ENCODE results near the gene KLHL33.

The KLHL33 gene

GRCh38 chr14:20381341-20381740 is 54.6 kb downstream of the KLHL33 start:
- DNase-seq: peak in 1 of 10 donors; percentile 50
- intact Hi-C loops (cut with DNase I): no loop called here

- intact Hi-C loops (cut with DNase I): no loop called here
These were observed 55.3 kb downstream of the KLHL33 start for GRCh38 chr14:20380681-20381080.

GRCh38 chr14:20379743-20380142 is 56.2 kb downstream of the KLHL33 start:
- no peak for DNase-seq
- intact Hi-C loops (cut with DNase I): no loop called here

More at GRCh38 chr14:20380681-20381080, 55.3 kb downstream of the KLHL33 start:
- DNase-seq: peak in 1 of 10 donors; percentile 3

- intact Hi-C loops (cut with DNase I): no loop called here
- DNase-seq: peak in 1 of 10 donors; percentile 21
These were observed 58.8 kb downstream of the KLHL33 start for GRCh38 chr14:20377171-20377570.

GRCh38 chr14:20376071-20376588 is 59.8 kb downstream of the KLHL33 start:
- intact Hi-C loops (cut with DNase I): no loop called here
- no peak for DNase-seq

Data from posterior cingulate gyrus (tissue), 11 donors.